ENCODE data around the gene NAT14.

GRCh38 chr19:55484593-55485438 is at the start of gene NAT14:
- TF ChIP-seq CTCF (IDR thresholded peaks at IDR 0.05) (no peak), POLR2A (IDR thresholded peaks at IDR 0.05) (no peak), POLR2AphosphoS5 (IDR thresholded peaks at IDR 0.05) (peak in 1 of 3 donors; percentile 33)

All from stomach (tissue), 4 donors.